H1 (cell line): ENCODE data around the gene LRRC4C. TPM values are rescaled to one million over a fixed set of nuclear protein-coding genes. Genes with fewer than 3 reads are reported as not detected.

Experiments
- CTCF ChIA-PET: fragments of 300-600 bp; sonication (Branson Sonifier 250); formaldehyde crosslinking; loops from one replicate; lab custom pipeline; 2021; ENCODE audit not compliant: partially characterized antibody; lab: Charles Lee
- POLR2A ChIA-PET: fragments of 300-600 bp; sonication (Branson Sonifier 250); formaldehyde crosslinking; loops from one replicate; lab custom pipeline; 2021; ENCODE audit warnings: inconsistent platforms; ENCODE audit not compliant: partially characterized antibody; lab: Charles Lee
- DNase-seq, 2 experiments: peaks; one replicate each; pipeline versions ENCODE4 v3.0.0 to v3.0.0-alpha.2; 2010 to 2022; ENCODE audit warnings: low spot score in 2 of 2, low read depth in 1 of 2, mixed read lengths in 1 of 2
- FAIRE-seq: peaks from 2 replicates; lab custom pipeline; 2011; peaks lifted over from hg19 to GRCh38; lab: Jason Lieb, UNC
- H2AFZ ChIP-seq: 2 replicates; pipeline ENCODE4 v1.8.1; 2012; ENCODE audit warnings: low read length, inconsistent platforms
- H2AK5ac ChIP-seq: 2 replicates; pipeline ENCODE4 v1.6.1; 2013; ENCODE audit warnings: low read depth, low read length
- H2BK120ac ChIP-seq: replicated peaks from 2 replicates; pipeline ENCODE3; 2013; ENCODE audit warnings: low read depth, low read length, inconsistent platforms
- H2BK12ac ChIP-seq: 2 replicates; pipeline ENCODE4 v1.6.1; 2013; ENCODE audit warnings: low read depth, low read length
- H2BK15ac ChIP-seq: 2 replicates; pipeline ENCODE4 v1.6.1; 2013; ENCODE audit warnings: low read length
- H2BK20ac ChIP-seq: 2 replicates; pipeline ENCODE4 v1.6.1; 2013; ENCODE audit warnings: low read length
- H2BK5ac ChIP-seq: 2 replicates; pipeline ENCODE4 v1.6.1; 2013; ENCODE audit warnings: low read depth, low read length
- H3K14ac ChIP-seq: 2 replicates; pipeline ENCODE4 v1.6.1; 2013; ENCODE audit warnings: inconsistent platforms; ENCODE audit not compliant: insufficient read length
- H3K18ac ChIP-seq: 2 replicates; pipeline ENCODE4 v1.6.1; 2013; ENCODE audit warnings: low read length; ENCODE audit errors: extremely low read depth
- H3K23ac ChIP-seq: 2 replicates; pipeline ENCODE4 v1.6.1; 2013; ENCODE audit warnings: inconsistent platforms; ENCODE audit not compliant: insufficient read length
- H3K23me2 ChIP-seq: 2 replicates; pipeline ENCODE4 v1.6.1; 2013; ENCODE audit warnings: low read depth, low read length
- H3K27ac ChIP-seq: 2 replicates; pipeline ENCODE4 v1.6.1; 2011; ENCODE audit warnings: low read depth, low read length, inconsistent platforms
- H3K27me3 ChIP-seq, 4 experiments: replicated peaks in 1 of 4; 1 replicate in 1 of 4; 2 replicates in 3 of 4; pipeline versions ENCODE4 v1.6.1 to v1.8.1; 2011 to 2013; ENCODE audit warnings: low read length in 3 of 4, mild to moderate bottlenecking in 3 of 4, inconsistent platforms in 2 of 4, mixed read lengths in 2 of 4, moderate library complexity in 1 of 4; ENCODE audit not compliant: control insufficient read depth in 3 of 4, insufficient read depth in 3 of 4; ENCODE audit errors: extremely low read depth in 1 of 4
- H3K36me3 ChIP-seq, 4 experiments: 2 replicates each; pipeline versions ENCODE4 v1.6.1 to v1.8.1; 2011 to 2013; ENCODE audit warnings: mild to moderate bottlenecking in 4 of 4, low read length in 3 of 4, moderate library complexity in 2 of 4, control low read depth in 1 of 4, inconsistent platforms in 1 of 4; ENCODE audit not compliant: insufficient read depth in 4 of 4, control insufficient read depth in 2 of 4
- H3K4ac ChIP-seq: replicated peaks from 2 replicates; pipeline ENCODE3; 2013; ENCODE audit warnings: low read length, low read depth, mixed read lengths, inconsistent platforms; ENCODE audit not compliant: insufficient read length
- H3K4me1 ChIP-seq, 4 experiments: replicated peaks in 1 of 4; 1 replicate in 1 of 4; 2 replicates in 3 of 4; pipeline versions ENCODE4 v1.6.1 to v1.8.1; 2011 to 2013; ENCODE audit warnings: low read length in 3 of 4, inconsistent platforms in 2 of 4, mixed read lengths in 1 of 4; ENCODE audit not compliant: insufficient read depth in 4 of 4, control insufficient read depth in 3 of 4
- H3K4me2 ChIP-seq, 2 experiments: 2 replicates each; pipeline versions ENCODE4 v1.6.1 to v1.8.1; 2011 to 2013; ENCODE audit warnings: low read depth in 2 of 2, low read length in 2 of 2, control low read depth in 1 of 2, inconsistent platforms in 1 of 2, mild to moderate bottlenecking in 1 of 2; ENCODE audit not compliant: insufficient read depth in 1 of 2
- H3K4me3 ChIP-seq, 4 experiments: fragments of 200-600, 300-600 bp in 1 of 4; sonication (generic), shearing (Covaris generic), sonication (Bioruptor Twin) in 1 of 4; 2 replicates each; pipeline versions ENCODE4 v1.5.1 to v1.8.1; 2011 to 2016; ENCODE audit warnings: low read length in 4 of 4, low read depth in 3 of 4, control low read depth in 2 of 4, inconsistent platforms in 2 of 4, mild to moderate bottlenecking in 2 of 4, mixed read lengths in 1 of 4, moderate library complexity in 1 of 4; ENCODE audit not compliant: insufficient read depth in 2 of 4; ENCODE audit errors: extremely low read depth in 1 of 4
- H3K56ac ChIP-seq: replicated peaks from 2 replicates; pipeline ENCODE3; 2013; ENCODE audit warnings: low read depth, mild to moderate bottlenecking, mixed read lengths, low read length, inconsistent platforms; ENCODE audit not compliant: insufficient read length
- H3K79me1 ChIP-seq: 2 replicates; pipeline ENCODE4 v1.6.1; 2013; ENCODE audit warnings: low read depth, low read length, control low read depth
- H3K79me2 ChIP-seq, 2 experiments: 2 replicates each; pipeline versions ENCODE4 v1.6.1 to v1.8.1; 2012 to 2013; ENCODE audit warnings: low read length in 2 of 2, mild to moderate bottlenecking in 2 of 2, inconsistent platforms in 1 of 2; ENCODE audit not compliant: insufficient read depth in 2 of 2, control insufficient read depth in 1 of 2
- H3K9ac ChIP-seq, 4 experiments: replicated peaks in 1 of 4; 1 replicate in 1 of 4; 2 replicates in 3 of 4; pipeline versions ENCODE4 v1.6.1 to v1.8.1; 2011 to 2013; ENCODE audit warnings: low read depth in 3 of 4, low read length in 3 of 4, control low read depth in 2 of 4, mild to moderate bottlenecking in 2 of 4, moderate library complexity in 2 of 4, inconsistent platforms in 1 of 4; ENCODE audit errors: extremely low read depth in 1 of 4
- H3K9me3 ChIP-seq, 2 experiments: 2 replicates each; pipeline versions ENCODE4 v1.6.1 to v1.8.1; 2012 to 2013; ENCODE audit warnings: mild to moderate bottlenecking in 2 of 2, moderate library complexity in 2 of 2, control low read depth in 1 of 2, inconsistent platforms in 1 of 2, low read depth in 1 of 2, low read length in 1 of 2, mixed read lengths in 1 of 2; ENCODE audit not compliant: insufficient read depth in 2 of 2
- H4K20me1 ChIP-seq, 2 experiments: replicated peaks in 1 of 2; 2 replicates each; pipeline versions ENCODE3 to v1.8.1; 2011 to 2013; ENCODE audit warnings: inconsistent platforms in 2 of 2, low read length in 2 of 2, mild to moderate bottlenecking in 1 of 2; ENCODE audit not compliant: insufficient read depth in 2 of 2, control insufficient read depth in 1 of 2
- H4K5ac ChIP-seq: 2 replicates; pipeline ENCODE4 v1.6.1; 2013; ENCODE audit warnings: low read length, low read depth, mixed read lengths, inconsistent platforms; ENCODE audit not compliant: insufficient read length
- H4K8ac ChIP-seq: 2 replicates; pipeline ENCODE4 v1.8.0; 2013; ENCODE audit warnings: mild to moderate bottlenecking, moderate library complexity, low read length, inconsistent platforms; ENCODE audit not compliant: insufficient read depth; ENCODE audit errors: extremely low read depth
- H4K91ac ChIP-seq: replicated peaks from 2 replicates; pipeline ENCODE3; 2013; ENCODE audit warnings: low read length, mixed read lengths, inconsistent platforms; ENCODE audit not compliant: insufficient read length
- CHD2 ChIP-seq: IDR thresholded peaks from 2 replicates; pipeline ENCODE4 v1.6.1; 2012; ENCODE audit warnings: low read length, improper control_type of control experiment
- EGR1 ChIP-seq: IDR thresholded peaks from 2 replicates; pipeline ENCODE4 v1.6.1; 2011; ENCODE audit warnings: low read depth, low read length, borderline replicate concordance
- HDAC2 ChIP-seq, 2 experiments: fragments of 300-600 bp in 1 of 2; sonication (generic) in 1 of 2; IDR thresholded peaks; 2 replicates each; pipeline ENCODE4 v1.6.1; 2011 to 2012; ENCODE audit warnings: low read depth in 2 of 2, low read length in 2 of 2, mild to moderate bottlenecking in 2 of 2, moderate library complexity in 2 of 2, borderline replicate concordance in 1 of 2, inconsistent platforms in 1 of 2
- JUN ChIP-seq: IDR thresholded peaks from 2 replicates; pipeline ENCODE4 v1.6.1; 2011; ENCODE audit warnings: low read depth, mild to moderate bottlenecking, improper control_type of control experiment, low read length
- JUND ChIP-seq: IDR thresholded peaks from 2 replicates; pipeline ENCODE4 v1.6.1; 2011; ENCODE audit warnings: mild to moderate bottlenecking, improper control_type of control experiment, low read length
- MAFK ChIP-seq: IDR thresholded peaks from 2 replicates; pipeline ENCODE4 v1.6.1; 2012; ENCODE audit warnings: low read depth, mild to moderate bottlenecking, improper control_type of control experiment, low read length
- RXRA ChIP-seq: IDR thresholded peaks from 2 replicates; pipeline ENCODE4 v1.6.1; 2011; ENCODE audit warnings: low read depth, mild to moderate bottlenecking, low read length, moderate library complexity; ENCODE audit not compliant: insufficient read depth
- SIN3A ChIP-seq, 2 experiments: IDR thresholded peaks in 1 of 2; conservative IDR thresholded peaks in 1 of 2; 2 replicates each; pipeline ENCODE4 v1.6.1; 2011 to 2012; ENCODE audit warnings: low read length in 2 of 2, improper control_type of control experiment in 1 of 2, low read depth in 1 of 2, mild to moderate bottlenecking in 1 of 2
- SIRT6 ChIP-seq: IDR thresholded peaks from one replicate; pipeline ENCODE4 v1.7.1; 2012; ENCODE audit warnings: low read length, inconsistent platforms
- SUZ12 ChIP-seq: fragments of 200-600 bp; sonication (generic); IDR thresholded peaks from 2 replicates; pipeline ENCODE4 v1.6.1; 2012; ENCODE audit warnings: mild to moderate bottlenecking, inconsistent platforms, low read length, moderate library complexity, mixed read lengths
- WGBS, 2 experiments: shearing (Covaris generic) in 1 of 2; methylation state at CpG; one replicate each; pipeline versions ENCODE4 v1.1.6 to v1.1.7; 2013 to 2015; ENCODE audit warnings: low lambda C conversion rate in 2 of 2, mixed read lengths in 2 of 2, inconsistent platforms in 1 of 2, low coverage in 1 of 2, missing lambda C conversion rate in 1 of 2; ENCODE audit not compliant: insufficient replicate concordance in 2 of 2, insufficient coverage in 1 of 2, insufficient read length in 1 of 2; ENCODE audit errors: extremely low coverage in 1 of 2, missing lambda C conversion rate in 1 of 2; 5-methylcytosine and 5-hydroxymethylcytosine counted together
- polyA plus RNA-seq, 7 experiments: library from polyadenylated mRNA; depleted of rRNA in 3 of 7; stranded (reverse) in 5 of 7; unstranded in 2 of 7; fragments of >200 nt in 5 of 7; fragments of 200-250 nt in 2 of 7; gene quantifications; 1 replicate in 5 of 7; 2 replicates in 1 of 7; 4 replicates in 1 of 7; pipeline versions ENCODE4 v1.2.1 to v1.2.3, GENCODE V29; 2011 to 2013; ENCODE audit warnings: missing spikeins in 2 of 7, mixed read lengths in 2 of 7
- total RNA-seq: library from RNA; stranded (reverse); fragmentation: NEBNext Ultra II Directional; extraction: Animal tissue kit (Norgen Biotek cat#: 25700); gene quantifications from 2 replicates; pipeline ENCODE4 v1.2.1, GENCODE V29; 2021
- TF ChIP-seq, protein P1 (sequence below): IDR thresholded peaks from 2 replicates; pipeline ENCODE4 v1.6.1; 2012; ENCODE audit warnings: low read length, inconsistent platforms

The LRRC4C gene
- total and polyA plus RNA-seq, 2 of the 8 experiments (the other 6 are each of a cell fraction or from before 2014, with no cell fraction given): 0.23 to 2.2 TPM

DNA sequence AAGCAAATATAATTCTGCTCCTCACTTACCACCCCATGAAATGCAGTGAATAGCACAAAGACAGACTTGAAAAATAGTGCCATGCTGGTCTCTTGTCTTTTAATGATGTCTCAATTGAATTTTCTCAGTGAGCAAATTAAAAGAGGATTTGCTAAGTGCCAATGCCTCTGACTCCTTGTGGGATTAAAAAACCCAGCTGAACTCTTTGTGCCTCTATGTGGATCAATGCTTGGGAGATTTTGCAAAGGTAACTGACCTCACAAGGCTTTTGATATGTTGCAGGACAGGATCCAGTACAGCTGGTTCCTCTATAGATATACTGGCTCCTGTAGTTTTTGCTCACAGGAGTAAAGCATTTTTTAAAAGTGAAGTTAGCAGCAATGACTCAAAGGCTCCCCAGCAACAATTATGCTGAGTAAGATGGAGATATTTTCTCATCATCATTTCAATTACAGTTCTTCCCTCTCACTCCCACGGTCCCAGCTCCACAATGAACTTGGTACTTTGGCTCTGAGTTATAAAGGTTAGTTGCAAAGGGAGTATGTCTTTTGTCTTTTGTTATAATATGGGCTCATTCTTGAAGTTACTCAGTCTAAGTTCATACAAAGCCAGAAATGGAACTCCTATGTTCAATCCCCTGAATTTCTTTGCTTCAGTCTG, 471.5 kb downstream of the LRRC4C start:
- Histone ChIP-seq H3K27me3 (no peaks in the 10 kb centered on the region), H3K4me1 (no peaks in the 10 kb centered on the region), H2BK12ac (no peak overlapping the region), H4K8ac (no peak overlapping the region), H3K9me3 (peaks cover 4% of the 10 kb centered on the region in 2 experiments; a peak in 3 of 4 replicates), H2BK5ac (no peak overlapping the region), H3K4ac (no peak overlapping the region), H3K18ac (no peak overlapping the region), H3K9ac (no peak overlapping the region), H3K4me3 (no peak overlapping the region), H3K23me2 (no peaks in the 10 kb centered on the region), H3K27ac (no peak overlapping the region), H3K79me2 (no peaks in the 10 kb centered on the region), H2AFZ (no peak overlapping the region), H3K79me1 (no peaks in the 10 kb centered on the region), H3K4me2 (no peak overlapping the region), H3K23ac (no peak overlapping the region), H2BK15ac (no peak overlapping the region), H3K14ac (no peak overlapping the region), H2AK5ac (no peak overlapping the region), H2BK120ac (no peak overlapping the region), H4K91ac (no peak overlapping the region), H3K56ac (no peak overlapping the region), H4K20me1 (no peaks in the 10 kb centered on the region), H2BK20ac (no peak overlapping the region), H4K5ac (no peak overlapping the region), H3K36me3 (no peaks in the 10 kb centered on the region)
- WGBS, 2 experiments: 65% methylated on average over 1 of the region's 1 CpG; no CpG with 5 or more reads in 1 of the 2 experiments
- ChIA-PET CTCF (no interaction called here), POLR2A (no interaction called here)
- no peak for FAIRE-seq
- DNase-seq: no peak
- TF ChIP-seq, protein P1, sequence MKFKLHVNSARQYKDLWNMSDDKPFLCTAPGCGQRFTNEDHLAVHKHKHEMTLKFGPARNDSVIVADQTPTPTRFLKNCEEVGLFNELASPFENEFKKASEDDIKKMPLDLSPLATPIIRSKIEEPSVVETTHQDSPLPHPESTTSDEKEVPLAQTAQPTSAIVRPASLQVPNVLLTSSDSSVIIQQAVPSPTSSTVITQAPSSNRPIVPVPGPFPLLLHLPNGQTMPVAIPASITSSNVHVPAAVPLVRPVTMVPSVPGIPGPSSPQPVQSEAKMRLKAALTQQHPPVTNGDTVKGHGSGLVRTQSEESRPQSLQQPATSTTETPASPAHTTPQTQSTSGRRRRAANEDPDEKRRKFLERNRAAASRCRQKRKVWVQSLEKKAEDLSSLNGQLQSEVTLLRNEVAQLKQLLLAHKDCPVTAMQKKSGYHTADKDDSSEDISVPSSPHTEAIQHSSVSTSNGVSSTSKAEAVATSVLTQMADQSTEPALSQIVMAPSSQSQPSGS: no peak
- TF ChIP-seq EGR1 (no peak), HDAC2 (IDR thresholded peaks at IDR 0.05; ENCODE audit: borderline replicate concordance in 1 of 2, low read depth in 2 of 2, low read length in 2 of 2) (no peak), JUND (no peak), SIRT6 (no peak), JUN (no peak), SUZ12 (no peak), RXRA (no peak), MAFK (no peak), SIN3A (conservative IDR thresholded peaks at IDR 0.05 in 1 of 2, IDR thresholded peaks at IDR 0.05 in 1 of 2; ENCODE audit: low read depth in 1 of 2, low read length in 2 of 2) (no peak), CHD2 (no peak)
